Erythroblast (primary cell): ENCODE measurements around the gene STX3.

ENCODE experiments used
- GATA1 ChIP-seq: IDR thresholded peaks from 2 replicates; pipeline ENCODE4 v1.6.1; 2011; ENCODE audit warnings: low read depth, mild to moderate bottlenecking, control low read depth, low read length, moderate library complexity
- POLR2A ChIP-seq: IDR thresholded peaks from 2 replicates; pipeline ENCODE4 v1.6.1; 2011; ENCODE audit warnings: mild to moderate bottlenecking, low read length

- TF ChIP-seq POLR2A: no peak
- no peak for TF ChIP-seq GATA1
Observed at GRCh38 chr11:59839615-59840014, 84.4 kb downstream of the STX3 start.
